ENCODE measurements around the gene PROSER2. TPM values are rescaled to one million over a fixed set of nuclear protein-coding genes. Genes with fewer than 3 reads are reported as not detected.
"Not testable (repeated sequence)": the region's sequence is repeated elsewhere in the genome, so short reads cannot be mapped to it uniquely, and the experiment has no call there.

Gene PROSER2
- total RNA-seq, 1 donor from 2014 or later = 15.2 TPM

GRCh38 chr10:11851910-11852309 is 28.8 kb downstream of the PROSER2 start:
- H3K4me1 Mint-ChIP-seq (ENCODE audit: low read depth) = no peaks in the 10 kb centered on the region

GRCh38 chr10:11852637-11853036 is 29.5 kb downstream of the PROSER2 start:
- H3K9me3 Mint-ChIP-seq (ENCODE audit: low read depth); DNase-seq (ENCODE audit: low spot score); H3K27ac Mint-ChIP-seq (ENCODE audit: unreplicated experiment); H3K27me3 Mint-ChIP-seq (ENCODE audit: low read depth); H3K4me3 Mint-ChIP-seq (ENCODE audit: unreplicated experiment); H3K4me1 Mint-ChIP-seq (ENCODE audit: low read depth): not testable (repeated sequence)
- H3K36me3 Mint-ChIP-seq (ENCODE audit: low read depth) = peaks cover 19% of the 10 kb centered on the region

More at GRCh38 chr10:11851910-11852309, 28.8 kb downstream of the PROSER2 start:
- peaks cover 18% of the 10 kb centered on the region for H3K36me3 Mint-ChIP-seq (ENCODE audit: low read depth)
- DNase-seq (ENCODE audit: low spot score) = no peak
- no peaks in the 10 kb centered on the region for H3K9me3 Mint-ChIP-seq (ENCODE audit: low read depth)
- H3K27ac Mint-ChIP-seq (ENCODE audit: unreplicated experiment) = no peak overlapping the region
- H3K27me3 Mint-ChIP-seq (ENCODE audit: low read depth) = no peaks in the 10 kb centered on the region
- TF ChIP-seq, protein P1, sequence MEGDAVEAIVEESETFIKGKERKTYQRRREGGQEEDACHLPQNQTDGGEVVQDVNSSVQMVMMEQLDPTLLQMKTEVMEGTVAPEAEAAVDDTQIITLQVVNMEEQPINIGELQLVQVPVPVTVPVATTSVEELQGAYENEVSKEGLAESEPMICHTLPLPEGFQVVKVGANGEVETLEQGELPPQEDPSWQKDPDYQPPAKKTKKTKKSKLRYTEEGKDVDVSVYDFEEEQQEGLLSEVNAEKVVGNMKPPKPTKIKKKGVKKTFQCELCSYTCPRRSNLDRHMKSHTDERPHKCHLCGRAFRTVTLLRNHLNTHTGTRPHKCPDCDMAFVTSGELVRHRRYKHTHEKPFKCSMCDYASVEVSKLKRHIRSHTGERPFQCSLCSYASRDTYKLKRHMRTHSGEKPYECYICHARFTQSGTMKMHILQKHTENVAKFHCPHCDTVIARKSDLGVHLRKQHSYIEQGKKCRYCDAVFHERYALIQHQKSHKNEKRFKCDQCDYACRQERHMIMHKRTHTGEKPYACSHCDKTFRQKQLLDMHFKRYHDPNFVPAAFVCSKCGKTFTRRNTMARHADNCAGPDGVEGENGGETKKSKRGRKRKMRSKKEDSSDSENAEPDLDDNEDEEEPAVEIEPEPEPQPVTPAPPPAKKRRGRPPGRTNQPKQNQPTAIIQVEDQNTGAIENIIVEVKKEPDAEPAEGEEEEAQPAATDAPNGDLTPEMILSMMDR (IDR thresholded peaks at IDR 0.05) = no peak
- no peak overlapping the region for H3K4me3 Mint-ChIP-seq (ENCODE audit: unreplicated experiment)

- DNase-seq (ENCODE audit: low spot score) = no peak
- Mint-ChIP-seq H3K27me3 (ENCODE audit: low read depth) (no peaks in the 10 kb centered on the region), H3K4me3 (ENCODE audit: unreplicated experiment) (no peak overlapping the region), H3K36me3 (ENCODE audit: low read depth) (peaks cover 21% of the 10 kb centered on the region), H3K9me3 (ENCODE audit: low read depth) (no peaks in the 10 kb centered on the region), H3K27ac (ENCODE audit: unreplicated experiment) (no peak overlapping the region), H3K4me1 (ENCODE audit: low read depth) (no peaks in the 10 kb centered on the region)
- TF ChIP-seq, protein P1 (IDR thresholded peaks at IDR 0.05) = peak; percentile 44
Measured at GRCh38 chr10:11853468-11853867, 30.3 kb downstream of the PROSER2 start.

GRCh38 chr10:11854301-11854700 is 31.1 kb downstream of the PROSER2 start:
- no peak overlapping the region for H3K4me3 Mint-ChIP-seq (ENCODE audit: unreplicated experiment)
- no peaks in the 10 kb centered on the region for H3K9me3 Mint-ChIP-seq (ENCODE audit: low read depth)
- TF ChIP-seq, protein P1 (IDR thresholded peaks at IDR 0.05) = no peak
- no peak for DNase-seq (ENCODE audit: low spot score)
- peaks cover 21% of the 10 kb centered on the region for H3K36me3 Mint-ChIP-seq (ENCODE audit: low read depth)
- no peaks in the 10 kb centered on the region for H3K27me3 Mint-ChIP-seq (ENCODE audit: low read depth)
- no peaks in the 10 kb centered on the region for H3K4me1 Mint-ChIP-seq (ENCODE audit: low read depth)
- H3K27ac Mint-ChIP-seq (ENCODE audit: unreplicated experiment) = no peak overlapping the region

DNA sequence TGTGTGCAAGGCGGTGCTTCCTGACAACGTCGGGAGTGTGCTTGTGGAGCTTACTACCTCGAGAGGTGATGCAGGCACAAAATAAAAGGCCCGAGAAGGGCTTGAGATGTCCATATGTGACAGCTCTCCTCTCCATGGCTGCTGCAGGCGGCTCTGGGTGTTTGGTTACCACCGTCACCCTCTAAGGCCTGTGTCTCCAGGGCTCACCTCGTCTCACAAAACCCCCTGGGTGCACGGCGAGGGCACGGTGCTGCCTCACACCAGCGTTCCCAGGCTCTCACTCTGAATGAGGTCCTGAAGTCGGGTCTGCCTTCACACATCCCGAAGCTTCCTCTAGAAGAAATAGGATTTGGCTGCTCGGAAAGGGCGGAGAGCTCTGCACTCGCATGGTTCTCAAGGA is 32.9 kb downstream of the PROSER2 start:
- Mint-ChIP-seq H3K27me3 (ENCODE audit: low read depth) (no peaks in the 10 kb centered on the region), H3K27ac (ENCODE audit: unreplicated experiment) (no peak overlapping the region), H3K9me3 (ENCODE audit: low read depth) (no peaks in the 10 kb centered on the region), H3K4me1 (ENCODE audit: low read depth) (no peaks in the 10 kb centered on the region), H3K4me3 (ENCODE audit: unreplicated experiment) (no peak overlapping the region), H3K36me3 (ENCODE audit: low read depth) (peaks cover 14% of the 10 kb centered on the region)
- TF ChIP-seq, protein P1 (IDR thresholded peaks at IDR 0.05) = no peak
- DNase-seq (ENCODE audit: low spot score) = no peak

- no peak for DNase-seq (ENCODE audit: low spot score)
- H3K9me3 Mint-ChIP-seq (ENCODE audit: low read depth) = no peaks in the 10 kb centered on the region
- TF ChIP-seq, protein P1 (IDR thresholded peaks at IDR 0.05) = no peak
- no peaks in the 10 kb centered on the region for H3K4me1 Mint-ChIP-seq (ENCODE audit: low read depth)
- H3K4me3 Mint-ChIP-seq (ENCODE audit: unreplicated experiment) = no peak overlapping the region
- H3K27ac Mint-ChIP-seq (ENCODE audit: unreplicated experiment) = no peak overlapping the region
- no peaks in the 10 kb centered on the region for H3K27me3 Mint-ChIP-seq (ENCODE audit: low read depth)
- H3K36me3 Mint-ChIP-seq (ENCODE audit: low read depth) = peaks cover 17% of the 10 kb centered on the region
Measured at GRCh38 chr10:11856678-11857077, 33.5 kb downstream of the PROSER2 start.
